HG03521 (cell line): ENCODE measurements around the gene TECPR2.

Source experiments
- ATAC-seq: cut with Tn5 transposase; IDR thresholded peaks from one replicate; pipeline ENCODE4 v1.9.1; 2021; ENCODE audit warnings: mild to moderate bottlenecking, moderate library complexity; ENCODE audit not compliant: unreplicated experiment

Gene TECPR2

GRCh38 chr14:102421411-102422057, 58.8 kb downstream of the TECPR2 start:
- no peak for ATAC-seq

GRCh38 chr14:102424520-102424919, 61.8 kb downstream of the TECPR2 start:
- no peak for ATAC-seq

- no peak for ATAC-seq
Observed at GRCh38 chr14:102424923-102425322, 62.2 kb downstream of the TECPR2 start.

GRCh38 chr14:102426796-102427195, 64.1 kb downstream of the TECPR2 start:
- no peak for ATAC-seq

- no peak for ATAC-seq
Observed at GRCh38 chr14:102427642-102428041, 64.9 kb downstream of the TECPR2 start.

GRCh38 chr14:102430212-102430908, 67.6 kb downstream of the TECPR2 start:
- no peak for ATAC-seq

- no peak for ATAC-seq
Observed at GRCh38 chr14:102431751-102432150, 69.0 kb downstream of the TECPR2 start.

GRCh38 chr14:102434647-102435175, 72.0 kb downstream of the TECPR2 start:
- ATAC-seq: no peak

GRCh38 chr14:102437997-102438915, 75.5 kb downstream of the TECPR2 start:
- no peak for ATAC-seq

GRCh38 chr14:102439556-102439955, 76.8 kb downstream of the TECPR2 start:
- ATAC-seq: no peak

- ATAC-seq: no peak
Observed at GRCh38 chr14:102440392-102440791, 77.7 kb downstream of the TECPR2 start.

- no peak for ATAC-seq
Observed at GRCh38 chr14:102442241-102443211, 79.8 kb downstream of the TECPR2 start.

GRCh38 chr14:102445066-102445465, 82.3 kb downstream of the TECPR2 start:
- ATAC-seq: no peak

- ATAC-seq: no peak
Observed at GRCh38 chr14:102445641-102446040, 82.9 kb downstream of the TECPR2 start.

GRCh38 chr14:102450206-102451063, 87.7 kb downstream of the TECPR2 start:
- no peak for ATAC-seq

GRCh38 chr14:102451064-102451352, 88.3 kb downstream of the TECPR2 start:
- ATAC-seq: no peak

GRCh38 chr14:102452302-102452701, 89.6 kb downstream of the TECPR2 start:
- no peak for ATAC-seq

- no peak for ATAC-seq
Observed at GRCh38 chr14:102454711-102455110, 92.0 kb downstream of the TECPR2 start.

GRCh38 chr14:102457509-102457908, 94.8 kb downstream of the TECPR2 start:
- no peak for ATAC-seq
